ENCODE data around the gene GPC5. TPM values are rescaled to one million over a fixed set of nuclear protein-coding genes. Genes with fewer than 3 reads are reported as not detected.
"Not testable (repeated sequence)": the region's sequence is repeated elsewhere in the genome, so short reads cannot be mapped to it uniquely, and the experiment has no call there.

GPC5 gene
- total and polyA plus RNA-seq, 9 of the 15 experiments (the other 6 are each of a cell fraction or from before 2014, with no cell fraction given) = 0.18 to 0.27 TPM; not detected in 7

DNA sequence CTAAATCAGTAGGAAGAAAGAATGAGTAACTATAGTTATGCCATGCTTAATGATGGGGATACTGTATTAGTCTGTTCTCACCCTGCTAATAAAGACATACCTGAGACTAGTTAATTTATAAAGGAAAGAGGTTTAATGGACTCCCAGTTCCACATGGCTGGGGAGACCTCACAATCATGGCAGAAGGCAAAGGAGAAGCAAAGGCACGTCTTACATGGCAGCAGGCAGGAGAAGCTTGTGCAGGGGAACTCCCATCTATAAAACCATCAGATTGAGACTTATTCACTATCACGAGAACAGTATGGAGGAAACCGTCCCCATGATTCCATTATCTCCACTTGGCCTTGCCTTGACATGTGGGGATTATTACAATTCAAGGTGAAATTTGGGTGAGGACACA is 1084.4 kb downstream of the GPC5 start:
- H3K9me1 ChIP-seq (ENCODE audit: control insufficient read depth, insufficient read depth, low read length); ATAC-seq; FAIRE-seq; BruUV-seq (replicated peaks); H3K79me2 ChIP-seq (ENCODE audit: control insufficient read depth, insufficient read depth, low read length); CTCF ChIA-PET (ENCODE audit: low intra/inter-chr PET ratio); H3K9me3 ChIP-seq (replicated peaks; ENCODE audit: control insufficient read depth, insufficient read depth, low read depth, low read length); H4K20me1 ChIP-seq (replicated peaks; ENCODE audit: control insufficient read depth, insufficient read depth, low read length); H3K4me2 ChIP-seq (ENCODE audit: insufficient read depth, low read length); in situ Hi-C loops (cut with MboI); H3K4me1 ChIP-seq (replicated peaks in 1 of 2; ENCODE audit: control insufficient read depth in 2 of 2, insufficient read depth in 2 of 2, low read length in 2 of 2); H3K9ac ChIP-seq (ENCODE audit: insufficient read depth in 1 of 2, low read depth in 2 of 2, low read length in 2 of 2); H3K4me3 ChIP-seq; H2AFZ ChIP-seq (ENCODE audit: low read depth, low read length); intact Hi-C loops (cut with micrococcal nuclease); H3K36me3 ChIP-seq (ENCODE audit: control insufficient read depth, insufficient read depth, low read length); H3K27ac ChIP-seq (ENCODE audit: extremely low read depth, low read depth, low read length); H3K27me3 ChIP-seq (ENCODE audit: control insufficient read depth in 2 of 2, insufficient read depth in 2 of 2, low read length in 2 of 2); DNase-seq (ENCODE audit: extremely low read depth in 1 of 4, low spot score in 3 of 4): not testable (repeated sequence)
- POLR2A ChIA-PET = interaction anchor here (0.7 kb wide), 1 partner anchor 1412 kb away, joined by 3 read pairs; no protein-coding TSS in a partner anchor
- WGBS (ENCODE audit: insufficient coverage, low coverage, missing lambda C conversion rate) = 0% methylated on average over 3 of the region's 3 CpGs
- TF ChIP-seq ZNF431 (CRISPR knock-in tag; IDR thresholded peaks at IDR 0.05) = peak; percentile 90

GRCh38 chr13:92483894-92484293 is 1085.5 kb downstream of the GPC5 start:
- no peak overlapping the region for H3K4me2 ChIP-seq (ENCODE audit: insufficient read depth, low read length)
- intact Hi-C loops (cut with micrococcal nuclease) = no loop called here
- no peaks in the 10 kb centered on the region for H3K27me3 ChIP-seq (ENCODE audit: control insufficient read depth in 2 of 2, insufficient read depth in 2 of 2, low read length in 2 of 2)
- ChIA-PET POLR2A (no interaction called here), CTCF (ENCODE audit: low intra/inter-chr PET ratio) (no interaction called here)
- H3K4me1 ChIP-seq (replicated peaks in 1 of 2; ENCODE audit: control insufficient read depth in 2 of 2, insufficient read depth in 2 of 2, low read length in 2 of 2) = no peaks in the 10 kb centered on the region
- no peak overlapping the region for H3K27ac ChIP-seq (ENCODE audit: extremely low read depth, low read depth, low read length)
- FAIRE-seq (no peak), DNase-seq (ENCODE audit: extremely low read depth in 1 of 4, low spot score in 3 of 4) (no peak), ATAC-seq (no peak)
- H3K9me3 ChIP-seq (replicated peaks; ENCODE audit: control insufficient read depth, insufficient read depth, low read depth, low read length) = peaks cover 3% of the 10 kb centered on the region; the same call in 1 of the 2 replicates
- H4K20me1 ChIP-seq (replicated peaks; ENCODE audit: control insufficient read depth, insufficient read depth, low read length) = no peaks in the 10 kb centered on the region
- WGBS (ENCODE audit: insufficient coverage, low coverage, missing lambda C conversion rate) = 6% methylated on average over 3 of the region's 3 CpGs
- in situ Hi-C loops (cut with MboI) = no loop called here
- H2AFZ ChIP-seq (ENCODE audit: low read depth, low read length) = no peak overlapping the region
- BruUV-seq (replicated peaks) = no TSS peak
- no peaks in the 10 kb centered on the region for H3K79me2 ChIP-seq (ENCODE audit: control insufficient read depth, insufficient read depth, low read length)
- H3K4me3 ChIP-seq = no peak overlapping the region
- H3K36me3 ChIP-seq (ENCODE audit: control insufficient read depth, insufficient read depth, low read length) = no peaks in the 10 kb centered on the region
- H3K9me1 ChIP-seq (ENCODE audit: control insufficient read depth, insufficient read depth, low read length) = no peaks in the 10 kb centered on the region
- H3K9ac ChIP-seq (ENCODE audit: insufficient read depth in 1 of 2, low read depth in 2 of 2, low read length in 2 of 2) = no peak overlapping the region
- TF ChIP-seq SRF (CRISPR knock-in tag; IDR thresholded peaks at IDR 0.05) (no peak), ZC3H4 (CRISPR knock-in tag; IDR thresholded peaks at IDR 0.05; ENCODE audit: borderline replicate concordance) (peak; percentile 75; the same call in 1 of the 2 replicates), ELK1 (CRISPR knock-in tag; IDR thresholded peaks at IDR 0.05) (no peak), AFF1 (IDR thresholded peaks at IDR 0.05; ENCODE audit: low read depth in 1 of 2, partially characterized antibody in 2 of 2) (no peak), TBL1XR1 (IDR thresholded peaks at IDR 0.05; ENCODE audit: low read length in 2 of 2) (no peak), CBX3 (IDR thresholded peaks at IDR 0.05; ENCODE audit: borderline replicate concordance in 1 of 2, low read length in 2 of 2) (peak in 1 of 2 experiments; percentile 51; a peak in 1 of 3 replicates), ZNF717 (CRISPR knock-in tag; IDR thresholded peaks at IDR 0.05) (no peak)
- TF ChIP-seq, protein P1, sequence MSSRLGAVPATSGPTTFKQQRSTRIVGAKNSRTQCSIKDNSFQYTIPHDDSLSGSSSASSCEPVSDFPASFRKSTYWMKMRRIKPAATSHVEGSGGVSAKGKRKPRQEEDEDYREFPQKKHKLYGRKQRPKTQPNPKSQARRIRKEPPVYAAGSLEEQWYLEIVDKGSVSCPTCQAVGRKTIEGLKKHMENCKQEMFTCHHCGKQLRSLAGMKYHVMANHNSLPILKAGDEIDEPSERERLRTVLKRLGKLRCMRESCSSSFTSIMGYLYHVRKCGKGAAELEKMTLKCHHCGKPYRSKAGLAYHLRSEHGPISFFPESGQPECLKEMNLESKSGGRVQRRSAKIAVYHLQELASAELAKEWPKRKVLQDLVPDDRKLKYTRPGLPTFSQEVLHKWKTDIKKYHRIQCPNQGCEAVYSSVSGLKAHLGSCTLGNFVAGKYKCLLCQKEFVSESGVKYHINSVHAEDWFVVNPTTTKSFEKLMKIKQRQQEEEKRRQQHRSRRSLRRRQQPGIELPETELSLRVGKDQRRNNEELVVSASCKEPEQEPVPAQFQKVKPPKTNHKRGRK (tag; IDR thresholded peaks at IDR 0.05) = no peak
